Stomach (tissue), 9 donors: ENCODE measurements around the gene EPS8L3. TPM values are rescaled to one million over a fixed set of nuclear protein-coding genes. Genes with fewer than 3 reads are reported as not detected.
A peak's percentile ranks its signal among the peaks of the same experiment; 100 is the strongest.

Experiments used
- DNase-seq, 2 donors: peaks; one replicate each; pipeline versions ENCODE4 v3.0.0 to v3.0.0-alpha.2; 2013 to 2019
- H3K27ac ChIP-seq, 5 donors: fragments of 200-600 bp in 4 of 5; sonication (generic) in 4 of 5; one replicate each; pipeline ENCODE4 v1.5.1; 2013 to 2019; ENCODE audit warnings: mild to moderate bottlenecking in 1 of 5, moderate library complexity in 1 of 5
- H3K27me3 ChIP-seq, 3 donors: fragments of 200-600 bp; sonication (generic); one replicate each; pipeline ENCODE4 v1.5.1; 2017 to 2019; ENCODE audit warnings: mixed run types in 1 of 3
- H3K36me3 ChIP-seq, 4 donors: fragments of 200-600 bp; sonication (generic); 1 replicate in 3 of 4; 2 replicates in 1 of 4; pipeline ENCODE4 v1.5.1; 2016 to 2019
- H3K4me1 ChIP-seq, 4 donors: fragments of 200-600 bp; sonication (generic); one replicate each; pipeline ENCODE4 v1.5.1; 2016 to 2019
- H3K4me3 ChIP-seq, 4 donors: fragments of 200-600 bp; sonication (generic) in 3 of 4; one replicate each; pipeline ENCODE4 v1.5.1; 2016 to 2019; ENCODE audit warnings: mild to moderate bottlenecking in 1 of 4
- H3K9me3 ChIP-seq, 4 donors: fragments of 200-600 bp; sonication (generic); one replicate each; pipeline ENCODE4 v1.5.1; 2016 to 2019
- EP300 ChIP-seq: sonication (generic); formaldehyde crosslinking; IDR thresholded peaks from one replicate; pipeline ENCODE4 v1.6.1; 2017; ENCODE audit warnings: antibody characterized with exemption
- POLR2A ChIP-seq, 4 donors: fragments of 450-650 bp; IDR thresholded peaks; one replicate each; pipeline ENCODE4 v1.6.1; 2016; ENCODE audit warnings: antibody characterized with exemption in 4 of 4, control low read depth in 2 of 4, mild to moderate bottlenecking in 1 of 4, moderate library complexity in 1 of 4
- POLR2AphosphoS5 ChIP-seq, 3 donors: sonication (generic); formaldehyde crosslinking; IDR thresholded peaks; one replicate each; pipeline ENCODE4 v1.6.1; 2016; ENCODE audit warnings: antibody characterized with exemption in 3 of 3
- WGBS, 5 donors: extraction: QIAGEN DNeasy Blood & Tissue Kit in 3 of 5; methylation state at CpG; one replicate each; pipeline versions ENCODE4 v1.1.5 to v1.1.7; 2013 to 2018; 5-methylcytosine and 5-hydroxymethylcytosine counted together
- intact Hi-C: fragments of 100-400 bp; cut with DNase I; formaldehyde crosslinking; loops from one replicate; pipeline ENCODE4 v1.15.1; 2023; ENCODE audit warnings: low total_unique reads
- polyA plus RNA-seq, 3 donors: library from polyadenylated mRNA; stranded (reverse); fragments of 200-250 nt; gene quantifications; one replicate each; pipeline ENCODE4 v1.2.3, GENCODE V29; 2013
- total RNA-seq, 5 donors: library from RNA; depleted of rRNA; stranded (reverse); fragments of >200 nt; gene quantifications; one replicate each; pipeline versions ENCODE4 v1.1.0 to v1.2.3, GENCODE V29; 2014 to 2016
- TF ChIP-seq, protein P1 (sequence below), 7 experiments: fragments of 450-650 bp in 4 of 7; fragments of 200-600 bp in 3 of 7; sonication (generic) in 3 of 7; IDR thresholded peaks; one replicate each; pipeline ENCODE4 v1.5.1; 2016 to 2019; ENCODE audit warnings: antibody characterized with exemption in 7 of 7, control low read depth in 2 of 7, mild to moderate bottlenecking in 1 of 7
- donor health status: healthy with polysubstance abuse.
- donor health status: Bipolar disorder and iron deficiency.
- donor health status: healthy.

Gene EPS8L3
- total and polyA plus RNA-seq, 8 donors = 9.5 to 299 (median 34.3) TPM

DNA sequence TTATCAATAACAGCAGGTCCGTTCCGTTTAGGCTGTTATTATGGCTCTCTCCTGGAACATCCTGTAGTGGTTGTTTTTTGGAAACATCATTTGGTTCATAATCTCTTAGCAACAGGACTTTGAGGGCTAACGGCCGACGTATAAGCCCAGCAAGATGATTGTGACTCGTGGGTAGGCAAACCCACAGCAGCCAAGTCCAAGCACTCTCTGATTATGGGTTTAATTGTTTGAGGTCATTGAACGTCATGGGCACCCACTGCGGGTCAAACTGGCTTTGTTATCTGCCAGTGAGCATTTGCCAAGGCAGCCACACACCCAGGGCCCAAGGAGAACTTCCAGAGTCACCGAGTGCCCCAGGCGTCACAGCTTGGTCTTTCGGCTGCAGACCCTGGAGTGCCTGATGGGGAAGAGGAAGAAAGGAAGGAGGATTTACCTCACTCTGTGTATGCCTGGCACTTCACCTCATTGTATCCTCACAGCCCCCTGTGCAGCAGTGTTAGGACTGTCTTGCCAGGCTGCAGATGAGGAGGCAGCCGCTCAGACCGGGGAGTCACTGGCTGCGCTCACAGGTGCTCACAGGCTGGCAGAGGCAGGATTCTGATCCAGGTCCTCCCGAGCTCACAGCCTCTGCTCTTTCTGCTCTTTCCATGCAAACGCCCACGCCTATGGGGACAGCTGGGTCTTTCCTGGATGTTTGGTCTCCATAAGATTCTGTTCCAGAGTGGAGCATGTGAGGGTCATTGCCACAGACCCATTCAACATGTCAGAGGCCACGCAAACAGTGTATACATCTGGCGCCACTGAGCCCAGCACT is 30.8 kb upstream of the EPS8L3 start:
- Histone ChIP-seq H3K36me3 (no peaks in the 10 kb centered on the region), H3K4me3 (no peak overlapping the region), H3K9me3 (no peaks in the 10 kb centered on the region), H3K4me1 (peaks cover 53 to 74% (median 58%) of the 10 kb centered on the region in 4 donors), H3K27ac (peak overlapping the region; percentile 21 to 63 (median 55)), H3K27me3 (no peaks in the 10 kb centered on the region)
- peak in 1 of 2 donors; percentile 47 for DNase-seq
- intact Hi-C loops = no loop called here
- TF ChIP-seq, protein P1, sequence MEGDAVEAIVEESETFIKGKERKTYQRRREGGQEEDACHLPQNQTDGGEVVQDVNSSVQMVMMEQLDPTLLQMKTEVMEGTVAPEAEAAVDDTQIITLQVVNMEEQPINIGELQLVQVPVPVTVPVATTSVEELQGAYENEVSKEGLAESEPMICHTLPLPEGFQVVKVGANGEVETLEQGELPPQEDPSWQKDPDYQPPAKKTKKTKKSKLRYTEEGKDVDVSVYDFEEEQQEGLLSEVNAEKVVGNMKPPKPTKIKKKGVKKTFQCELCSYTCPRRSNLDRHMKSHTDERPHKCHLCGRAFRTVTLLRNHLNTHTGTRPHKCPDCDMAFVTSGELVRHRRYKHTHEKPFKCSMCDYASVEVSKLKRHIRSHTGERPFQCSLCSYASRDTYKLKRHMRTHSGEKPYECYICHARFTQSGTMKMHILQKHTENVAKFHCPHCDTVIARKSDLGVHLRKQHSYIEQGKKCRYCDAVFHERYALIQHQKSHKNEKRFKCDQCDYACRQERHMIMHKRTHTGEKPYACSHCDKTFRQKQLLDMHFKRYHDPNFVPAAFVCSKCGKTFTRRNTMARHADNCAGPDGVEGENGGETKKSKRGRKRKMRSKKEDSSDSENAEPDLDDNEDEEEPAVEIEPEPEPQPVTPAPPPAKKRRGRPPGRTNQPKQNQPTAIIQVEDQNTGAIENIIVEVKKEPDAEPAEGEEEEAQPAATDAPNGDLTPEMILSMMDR (IDR thresholded peaks at IDR 0.05) = no peak
- TF ChIP-seq POLR2AphosphoS5 (IDR thresholded peaks at IDR 0.05) = peak in 1 of 3 donors; percentile 20
- no peak for TF ChIP-seq POLR2A (IDR thresholded peaks at IDR 0.05)
- WGBS, 5 donors = 43 to 66% (median 56%) methylated on average over 17 to 19 of the region's 19 CpGs

DNA sequence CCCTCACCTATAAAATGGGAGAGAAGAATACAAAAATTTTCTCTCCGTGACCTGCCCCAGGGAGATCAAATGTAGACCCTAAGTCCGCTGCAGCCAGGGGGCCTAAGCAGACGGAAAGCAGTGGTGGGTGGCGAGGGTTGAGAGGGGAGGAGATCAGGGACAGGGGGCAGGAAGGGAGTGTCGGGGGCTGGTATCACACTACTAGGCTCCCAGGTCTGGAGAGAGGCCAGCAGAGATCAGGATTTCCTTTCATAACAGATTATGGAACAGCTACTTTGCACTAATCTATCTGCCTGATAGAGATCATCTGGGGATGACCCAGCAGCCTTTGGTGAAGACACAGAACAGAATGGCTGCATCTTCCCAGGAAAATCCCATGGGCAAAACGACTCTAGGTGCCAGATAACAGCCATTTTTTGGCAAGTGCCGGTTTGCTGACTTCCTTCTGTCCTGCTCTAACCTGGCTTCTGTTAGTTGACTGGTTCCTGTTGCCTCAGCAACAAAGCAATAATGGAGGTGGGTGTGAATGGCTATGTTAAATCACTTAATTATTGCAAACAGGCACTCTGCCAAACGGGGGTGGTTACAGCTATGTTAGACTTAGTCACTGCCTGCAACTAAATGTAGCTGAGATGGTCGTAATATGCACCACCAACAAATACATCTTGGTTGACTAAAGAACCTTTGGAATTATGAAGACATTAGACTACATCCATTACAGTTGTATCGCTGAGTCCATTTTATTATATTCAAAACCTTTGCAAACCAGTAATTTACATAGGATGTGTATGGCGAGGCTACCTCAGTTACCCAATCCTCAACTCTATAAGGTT is 30.0 kb upstream of the EPS8L3 start:
- no peak overlapping the region for H3K4me3 ChIP-seq
- H3K27me3 ChIP-seq = no peaks in the 10 kb centered on the region
- peak overlapping the region; percentile 21 to 64 (median 40) for H3K27ac ChIP-seq
- intact Hi-C loops = no loop called here
- DNase-seq = peak; percentile 30 to 93
- TF ChIP-seq EP300 (no peak), POLR2AphosphoS5 (IDR thresholded peaks at IDR 0.05) (peak in 1 of 3 donors; percentile 66)
- peaks cover 53 to 82% (median 58%) of the 10 kb centered on the region in 4 donors for H3K4me1 ChIP-seq
- 48 to 58% (median 54%) methylated on average over 11 of the region's 11 CpGs for WGBS, 5 donors
- no peaks in the 10 kb centered on the region for H3K9me3 ChIP-seq
- no peaks in the 10 kb centered on the region for H3K36me3 ChIP-seq

GRCh38 chr1:109793089-109793485 is 29.4 kb upstream of the EPS8L3 start:
- H3K36me3 ChIP-seq = no peaks in the 10 kb centered on the region
- 60 to 70% (median 67%) methylated on average over 5 of the region's 5 CpGs for WGBS, 5 donors
- H3K4me3 ChIP-seq = no peak overlapping the region
- TF ChIP-seq EP300 (no peak), POLR2A (IDR thresholded peaks at IDR 0.05) (no peak), POLR2AphosphoS5 (IDR thresholded peaks at IDR 0.05) (no peak)
- TF ChIP-seq, protein P1 (IDR thresholded peaks at IDR 0.05) = no peak
- H3K27me3 ChIP-seq = no peaks in the 10 kb centered on the region
- DNase-seq = peak in 1 of 2 donors; percentile 4
- no peaks in the 10 kb centered on the region for H3K9me3 ChIP-seq
- peaks cover 53 to 88% (median 58%) of the 10 kb centered on the region in 4 donors for H3K4me1 ChIP-seq
- intact Hi-C loops = no loop called here
- peak overlapping the region in 4 of 5 donors; percentile 21 to 64 (median 48) for H3K27ac ChIP-seq

DNA sequence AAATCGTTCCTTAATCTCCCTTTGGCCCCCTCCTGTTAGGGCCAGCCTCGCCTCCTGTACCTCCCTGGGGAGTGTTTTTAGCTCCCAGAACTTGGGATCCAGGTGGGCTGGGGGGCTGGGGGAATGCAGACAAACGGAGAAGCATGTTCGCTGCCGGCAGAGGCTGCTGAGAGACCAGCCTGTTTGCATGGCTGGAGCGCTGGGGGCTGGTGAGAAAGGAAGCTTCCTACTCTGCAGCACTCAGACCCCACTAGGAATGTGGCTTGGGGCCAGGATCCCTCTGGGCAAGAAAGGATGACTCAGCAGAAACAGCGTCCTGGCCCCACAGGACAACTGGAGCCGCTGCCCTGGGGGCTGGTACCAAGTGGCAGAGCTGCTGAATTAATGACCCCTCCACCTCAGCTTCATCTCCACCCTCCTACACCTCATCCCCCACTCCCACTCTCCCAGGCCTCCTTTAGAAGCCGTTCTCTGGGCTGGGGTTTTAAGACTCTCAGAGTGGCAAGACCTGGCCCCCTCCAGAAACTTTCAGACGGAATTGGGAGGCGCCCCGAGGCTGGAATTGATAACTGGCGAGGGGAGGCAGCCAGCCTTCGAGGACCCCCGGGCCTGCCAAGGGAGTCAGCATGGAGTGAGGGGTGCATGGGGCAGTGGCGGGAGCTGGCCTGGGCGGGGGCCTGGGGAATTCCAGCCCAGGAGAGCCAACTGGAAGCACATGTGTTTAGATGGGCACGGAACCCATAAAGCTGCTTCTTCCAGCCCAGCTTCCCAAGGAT is 28.5 kb upstream of the EPS8L3 start:
- H3K27ac ChIP-seq = peak overlapping the region; percentile 9 to 64 (median 59)
- DNase-seq = peak; percentile 64 to 95
- no peak overlapping the region for H3K4me3 ChIP-seq
- peaks cover 49 to 90% (median 52%) of the 10 kb centered on the region in 4 donors for H3K4me1 ChIP-seq
- H3K36me3 ChIP-seq = no peaks in the 10 kb centered on the region
- 30 to 50% (median 46%) methylated on average over 10 to 18 of the region's 18 CpGs for WGBS, 5 donors
- no peaks in the 10 kb centered on the region for H3K9me3 ChIP-seq
- intact Hi-C loops = no loop called here
- no peak for TF ChIP-seq EP300
- no peak for TF ChIP-seq POLR2A (IDR thresholded peaks at IDR 0.05)
- TF ChIP-seq, protein P1 (IDR thresholded peaks at IDR 0.05) = no peak
- TF ChIP-seq POLR2AphosphoS5 (IDR thresholded peaks at IDR 0.05) = peak in 1 of 3 donors; percentile 20
- no peaks in the 10 kb centered on the region for H3K27me3 ChIP-seq
